IMR-90 (cell line): Measurements from ENCODE around the gene DOCK10. TPM values are rescaled to one million over a fixed set of nuclear protein-coding genes. Genes with fewer than 3 reads are reported as not detected.

Source experiments
- ATAC-seq: fragments of 200-7000 bp; cut with Tn5 transposase; 2 replicates; pipeline ENCODE4 v1.9.1; 2020; ENCODE audit warnings: low read depth, mild to moderate bottlenecking, moderate library complexity
- BruUV-seq: library from RNA; stranded (reverse); fragments of 400-500 nt; replicated peaks from 2 replicates; lab custom pipeline; 2021; lab: Mats Ljungman, UMichigan
- CTCF ChIA-PET: fragments of 300-600 bp; formaldehyde crosslinking; extraction: SDS; loops from one replicate; lab custom pipeline; 2021; ENCODE audit warnings: antibody characterized with exemption; lab: Yijun Ruan, JAX
- POLR2A ChIA-PET: fragments of 300-600 bp; sonication (Branson Sonifier 250); formaldehyde crosslinking; loops from one replicate; lab custom pipeline; 2022; ENCODE audit warnings: antibody characterized with exemption; ENCODE audit not compliant: unreplicated experiment; lab: Charles Lee
- DNase-seq: peaks from one replicate; pipeline ENCODE4 v3.0.0; 2013
- H2AFZ ChIP-seq: replicated peaks from 2 replicates; pipeline ENCODE3; 2013; ENCODE audit warnings: low read length, mild to moderate bottlenecking; ENCODE audit not compliant: poor library complexity
- H2AK5ac ChIP-seq: 2 replicates; pipeline ENCODE4 v1.6.1; 2013; ENCODE audit warnings: low read depth, low read length, inconsistent platforms
- H2AK9ac ChIP-seq: replicated peaks from 2 replicates; pipeline ENCODE3; 2013; ENCODE audit warnings: mild to moderate bottlenecking, low read depth, low read length, moderate library complexity; ENCODE audit not compliant: poor library complexity
- H2BK120ac ChIP-seq: 2 replicates; pipeline ENCODE4 v1.6.1; 2013; ENCODE audit warnings: low read depth, low read length, inconsistent platforms
- H2BK15ac ChIP-seq: 3 replicates; pipeline ENCODE4 v1.6.1; 2013; ENCODE audit warnings: low read depth, low read length, inconsistent platforms
- H2BK20ac ChIP-seq: 2 replicates; pipeline ENCODE4 v1.6.1; 2013; ENCODE audit warnings: low read depth, mild to moderate bottlenecking, inconsistent platforms, low read length, moderate library complexity
- H2BK5ac ChIP-seq: 2 replicates; pipeline ENCODE4 v1.6.1; 2013; ENCODE audit warnings: mild to moderate bottlenecking, low read depth, low read length, inconsistent platforms; ENCODE audit not compliant: poor library complexity, severe bottlenecking
- H3K14ac ChIP-seq: replicated peaks from 2 replicates; pipeline ENCODE4 v1.6.1; 2013; ENCODE audit warnings: low read depth, low read length, inconsistent platforms
- H3K18ac ChIP-seq: 2 replicates; pipeline ENCODE4 v1.6.1; 2013; ENCODE audit warnings: low read depth, low read length, control low read depth
- H3K23ac ChIP-seq: 2 replicates; pipeline ENCODE4 v1.6.1; 2013; ENCODE audit warnings: low read depth, low read length, inconsistent platforms
- H3K27ac ChIP-seq: 2 replicates; pipeline ENCODE4 v1.5.1; 2013; ENCODE audit warnings: mild to moderate bottlenecking, control low read depth, low read length; ENCODE audit not compliant: insufficient read depth
- H3K27me3 ChIP-seq: 2 replicates; pipeline ENCODE4 v1.6.1; 2013; ENCODE audit warnings: low read length; ENCODE audit not compliant: control insufficient read depth, insufficient read depth
- H3K36me3 ChIP-seq: 2 replicates; pipeline ENCODE4 v1.6.1; 2013; ENCODE audit warnings: low read length, mixed read lengths; ENCODE audit not compliant: control insufficient read depth, insufficient read depth
- H3K4ac ChIP-seq: 2 replicates; pipeline ENCODE4 v1.6.1; 2013; ENCODE audit warnings: low read depth, low read length, inconsistent platforms
- H3K4me1 ChIP-seq: 2 replicates; pipeline ENCODE4 v1.6.1; 2013; ENCODE audit warnings: low read length, mixed read lengths; ENCODE audit not compliant: control insufficient read depth, insufficient read depth
- H3K4me2 ChIP-seq: 2 replicates; pipeline ENCODE4 v1.6.1; 2013; ENCODE audit warnings: low read depth, mild to moderate bottlenecking, control low read depth, low read length, moderate library complexity
- H3K4me3 ChIP-seq: 2 replicates; pipeline ENCODE4 v1.5.1; 2013; ENCODE audit warnings: low read depth, mild to moderate bottlenecking, control low read depth, low read length, moderate library complexity; ENCODE audit not compliant: insufficient read depth
- H3K56ac ChIP-seq: 2 replicates; pipeline ENCODE4 v1.6.1; 2013; ENCODE audit warnings: low read length, inconsistent platforms; ENCODE audit not compliant: insufficient read depth; ENCODE audit errors: extremely low read depth
- H3K79me1 ChIP-seq, 2 experiments: 2 replicates each; pipeline ENCODE4 v1.6.1; 2013; ENCODE audit warnings: low read length in 2 of 2, inconsistent platforms in 1 of 2, low read depth in 1 of 2
- H3K9ac ChIP-seq: 2 replicates; pipeline ENCODE4 v1.6.1; 2013; ENCODE audit warnings: low read depth, low read length, control low read depth
- H3K9me1 ChIP-seq: 2 replicates; pipeline ENCODE4 v1.6.1; 2013; ENCODE audit warnings: low read length, inconsistent platforms; ENCODE audit not compliant: insufficient read depth
- H3K9me3 ChIP-seq: 2 replicates; pipeline ENCODE4 v1.6.1; 2013; ENCODE audit warnings: low read length; ENCODE audit not compliant: control insufficient read depth, insufficient read depth
- H4K20me1 ChIP-seq: 2 replicates; pipeline ENCODE4 v1.6.1; 2013; ENCODE audit warnings: low read length, inconsistent platforms; ENCODE audit not compliant: insufficient read depth
- H4K5ac ChIP-seq: 2 replicates; pipeline ENCODE4 v1.6.1; 2013; ENCODE audit warnings: mild to moderate bottlenecking, low read depth, low read length, control low read depth
- H4K8ac ChIP-seq, 2 experiments: 2 replicates each; pipeline ENCODE4 v1.6.1; 2013; ENCODE audit warnings: low read depth in 2 of 2, low read length in 2 of 2, control low read depth in 1 of 2, inconsistent platforms in 1 of 2
- H4K91ac ChIP-seq: 2 replicates; pipeline ENCODE4 v1.6.1; 2013; ENCODE audit warnings: low read depth, low read length, inconsistent platforms; ENCODE audit not compliant: insufficient read depth
- CEBPB ChIP-seq: IDR thresholded peaks from 2 replicates; pipeline ENCODE4 v1.6.1; 2012; ENCODE audit warnings: low read depth, low read length, improper control_type of control experiment
- CHD1 ChIP-seq: IDR thresholded peaks from 2 replicates; pipeline ENCODE4 v1.6.1; 2012; ENCODE audit warnings: low read depth, low read length, improper control_type of control experiment
- FOS ChIP-seq: fragments of 150-350 bp; IDR thresholded peaks from 2 replicates; pipeline ENCODE4 v1.6.1; 2016; ENCODE audit warnings: low read depth, low read length
- MAFK ChIP-seq: IDR thresholded peaks from 2 replicates; pipeline ENCODE4 v1.6.1; 2012; ENCODE audit warnings: low read depth, low read length, improper control_type of control experiment
- MAZ ChIP-seq: IDR thresholded peaks from 2 replicates; pipeline ENCODE4 v1.6.1; 2012; ENCODE audit warnings: low read depth, mild to moderate bottlenecking, low read length, improper control_type of control experiment, moderate library complexity, borderline replicate concordance
- MXI1 ChIP-seq: IDR thresholded peaks from 2 replicates; pipeline ENCODE4 v1.6.1; 2012; ENCODE audit warnings: low read depth, mild to moderate bottlenecking, low read length, moderate library complexity, borderline replicate concordance
- NFE2L2 ChIP-seq: fragments of 150-350 bp; IDR thresholded peaks from 2 replicates; pipeline ENCODE4 v1.6.1; 2016; ENCODE audit warnings: low read depth, mild to moderate bottlenecking, low read length
- POLR2A ChIP-seq: IDR thresholded peaks from 2 replicates; pipeline ENCODE4 v1.6.1; 2012; ENCODE audit warnings: mild to moderate bottlenecking, low read depth, low read length
- RAD21 ChIP-seq: IDR thresholded peaks from 2 replicates; pipeline ENCODE4 v1.6.1; 2012; ENCODE audit warnings: low read length, improper control_type of control experiment
- RCOR1 ChIP-seq: IDR thresholded peaks from 2 replicates; pipeline ENCODE4 v1.6.1; 2012; ENCODE audit warnings: mild to moderate bottlenecking, low read length, improper control_type of control experiment; ENCODE audit not compliant: insufficient replicate concordance
- RFX5 ChIP-seq: IDR thresholded peaks from 2 replicates; pipeline ENCODE4 v1.8.0; 2012; ENCODE audit warnings: low read depth, mild to moderate bottlenecking, low read length, moderate library complexity
- SMC3 ChIP-seq: fragments of 150-350 bp; IDR thresholded peaks from 2 replicates; pipeline ENCODE4 v1.6.1; 2016; ENCODE audit warnings: low read depth, mild to moderate bottlenecking, antibody characterized with exemption, low read length, moderate library complexity
- WGBS, 2 experiments: methylation state at CpG; one replicate each; pipeline versions ENCODE4 v1.1.5 to v1.1.7; 2013; ENCODE audit warnings: missing lambda C conversion rate in 2 of 2; ENCODE audit not compliant: insufficient read length in 1 of 2; ENCODE audit errors: extremely low coverage in 2 of 2; 5-methylcytosine and 5-hydroxymethylcytosine counted together
- dilution Hi-C: fragments of 300-500 bp; cut with HindIII; formaldehyde crosslinking; loops from one replicate; pipeline ENCODE4 v1.14.3; 2018; ENCODE audit warnings: low sequenced_read_pairs; ENCODE audit not compliant: unreplicated experiment
- in situ Hi-C: fragments of 300-500 bp; cut with MboI; formaldehyde crosslinking; loops from 3 replicates; pipeline ENCODE4 v1.14.3; 2019; ENCODE audit warnings: low sequenced_read_pairs, inconsistent platforms, mixed read lengths
- intact Hi-C: fragments of 100-400 bp; cut with micrococcal nuclease; formaldehyde crosslinking; loops from 2 replicates; pipeline ENCODE4 v1.10.0; 2022
- polyA plus RNA-seq, 3 experiments: library from polyadenylated mRNA; depleted of rRNA; stranded (reverse); fragments of >200 nt; gene quantifications; 2 replicates each; pipeline ENCODE4 v1.2.3, GENCODE V29; 2012; ENCODE audit warnings: low replicate concordance in 1 of 3
- total RNA-seq: library from RNA; depleted of rRNA; stranded (reverse); fragments of >200 nt; gene quantifications from 2 replicates; pipeline ENCODE4 v1.2.3, GENCODE V29; 2012
- TF ChIP-seq, protein P1 (sequence below): fragments of 150-350 bp; IDR thresholded peaks from 2 replicates; pipeline ENCODE4 v1.6.1; 2016; ENCODE audit warnings: low read depth, mild to moderate bottlenecking, low read length, moderate library complexity, borderline replicate concordance
- TF ChIP-seq, protein P2 (sequence below): conservative IDR thresholded peaks from 2 replicates; pipeline ENCODE4 v1.5.1; 2012; ENCODE audit warnings: mild to moderate bottlenecking, low read depth, low read length, improper control_type of control experiment
- TF ChIP-seq, protein P3 (sequence below): fragments of 150-350 bp; IDR thresholded peaks from 2 replicates; pipeline ENCODE4 v1.6.1; 2017; ENCODE audit warnings: mild to moderate bottlenecking, antibody characterized with exemption, low read length, low read depth

Gene DOCK10
- total and polyA plus RNA-seq, 2 of the 4 experiments (the other 2 are of a cell fraction): 58.6 to 75.3 TPM

DNA sequence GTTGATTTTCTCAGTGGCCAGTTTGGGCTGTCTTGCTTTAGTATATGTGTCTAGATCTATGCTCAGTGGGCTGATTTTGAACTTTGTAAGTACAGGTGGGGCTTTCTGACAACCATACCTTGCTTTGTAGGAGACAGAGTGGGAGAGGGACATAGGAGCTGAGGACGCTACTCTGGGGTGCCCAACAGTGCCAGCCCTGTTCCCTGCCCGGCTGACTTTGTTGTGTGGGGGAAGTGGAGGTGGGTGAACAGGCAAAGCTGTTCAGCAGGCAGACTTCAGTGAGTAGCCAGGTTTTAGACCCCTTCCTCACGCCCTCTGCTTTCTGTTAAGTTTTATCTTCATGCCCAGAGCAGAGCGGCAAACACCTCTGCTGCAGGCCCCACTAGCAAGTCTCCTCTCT, 44.2 kb upstream of the DOCK10 start:
- no peak overlapping the region for H3K9ac ChIP-seq
- no peak overlapping the region for H2AFZ ChIP-seq
- H3K36me3 ChIP-seq: no peaks in the 10 kb centered on the region
- H3K27me3 ChIP-seq: no peaks in the 10 kb centered on the region
- dilution Hi-C loops: no loop called here
- no peak overlapping the region for H3K23ac ChIP-seq
- H2AK9ac ChIP-seq: no peak overlapping the region
- H3K4ac ChIP-seq: no peak overlapping the region
- H4K91ac ChIP-seq: no peak overlapping the region
- no peak overlapping the region for H3K56ac ChIP-seq
- DNase-seq (no peak), ATAC-seq (no peak)
- H3K9me3 ChIP-seq: no peaks in the 10 kb centered on the region
- no CpG with 5 or more reads among the region's 4 CpGs for WGBS, 2 experiments
- no TSS peak for BruUV-seq
- no peaks in the 10 kb centered on the region for H4K20me1 ChIP-seq
- H3K27ac ChIP-seq: no peak overlapping the region
- no peak overlapping the region for H3K4me2 ChIP-seq
- no peak overlapping the region for H2BK20ac ChIP-seq
- no peak for TF ChIP-seq RAD21
- no peak for TF ChIP-seq NFE2L2
- no peak for TF ChIP-seq RFX5
- no peak for TF ChIP-seq SMC3
- TF ChIP-seq POLR2A: no peak
- TF ChIP-seq, protein P1, sequence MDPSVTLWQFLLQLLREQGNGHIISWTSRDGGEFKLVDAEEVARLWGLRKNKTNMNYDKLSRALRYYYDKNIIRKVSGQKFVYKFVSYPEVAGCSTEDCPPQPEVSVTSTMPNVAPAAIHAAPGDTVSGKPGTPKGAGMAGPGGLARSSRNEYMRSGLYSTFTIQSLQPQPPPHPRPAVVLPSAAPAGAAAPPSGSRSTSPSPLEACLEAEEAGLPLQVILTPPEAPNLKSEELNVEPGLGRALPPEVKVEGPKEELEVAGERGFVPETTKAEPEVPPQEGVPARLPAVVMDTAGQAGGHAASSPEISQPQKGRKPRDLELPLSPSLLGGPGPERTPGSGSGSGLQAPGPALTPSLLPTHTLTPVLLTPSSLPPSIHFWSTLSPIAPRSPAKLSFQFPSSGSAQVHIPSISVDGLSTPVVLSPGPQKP: no peak
- no peak for TF ChIP-seq CEBPB
- no peak for TF ChIP-seq MAFK
- TF ChIP-seq RCOR1: no peak
- TF ChIP-seq FOS: no peak
- TF ChIP-seq CHD1: no peak
- TF ChIP-seq MAZ: no peak
- TF ChIP-seq, protein P2, sequence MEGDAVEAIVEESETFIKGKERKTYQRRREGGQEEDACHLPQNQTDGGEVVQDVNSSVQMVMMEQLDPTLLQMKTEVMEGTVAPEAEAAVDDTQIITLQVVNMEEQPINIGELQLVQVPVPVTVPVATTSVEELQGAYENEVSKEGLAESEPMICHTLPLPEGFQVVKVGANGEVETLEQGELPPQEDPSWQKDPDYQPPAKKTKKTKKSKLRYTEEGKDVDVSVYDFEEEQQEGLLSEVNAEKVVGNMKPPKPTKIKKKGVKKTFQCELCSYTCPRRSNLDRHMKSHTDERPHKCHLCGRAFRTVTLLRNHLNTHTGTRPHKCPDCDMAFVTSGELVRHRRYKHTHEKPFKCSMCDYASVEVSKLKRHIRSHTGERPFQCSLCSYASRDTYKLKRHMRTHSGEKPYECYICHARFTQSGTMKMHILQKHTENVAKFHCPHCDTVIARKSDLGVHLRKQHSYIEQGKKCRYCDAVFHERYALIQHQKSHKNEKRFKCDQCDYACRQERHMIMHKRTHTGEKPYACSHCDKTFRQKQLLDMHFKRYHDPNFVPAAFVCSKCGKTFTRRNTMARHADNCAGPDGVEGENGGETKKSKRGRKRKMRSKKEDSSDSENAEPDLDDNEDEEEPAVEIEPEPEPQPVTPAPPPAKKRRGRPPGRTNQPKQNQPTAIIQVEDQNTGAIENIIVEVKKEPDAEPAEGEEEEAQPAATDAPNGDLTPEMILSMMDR: no peak
- TF ChIP-seq MXI1: no peak
- TF ChIP-seq, protein P3, sequence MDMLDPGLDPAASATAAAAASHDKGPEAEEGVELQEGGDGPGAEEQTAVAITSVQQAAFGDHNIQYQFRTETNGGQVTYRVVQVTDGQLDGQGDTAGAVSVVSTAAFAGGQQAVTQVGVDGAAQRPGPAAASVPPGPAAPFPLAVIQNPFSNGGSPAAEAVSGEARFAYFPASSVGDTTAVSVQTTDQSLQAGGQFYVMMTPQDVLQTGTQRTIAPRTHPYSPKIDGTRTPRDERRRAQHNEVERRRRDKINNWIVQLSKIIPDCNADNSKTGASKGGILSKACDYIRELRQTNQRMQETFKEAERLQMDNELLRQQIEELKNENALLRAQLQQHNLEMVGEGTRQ: no peak
- POLR2A ChIA-PET: no interaction called here
- in situ Hi-C loops: no loop called here
- H3K4me1 ChIP-seq: peaks cover 5% of the 10 kb centered on the region; the same call in 1 of the 2 replicates
- no peak overlapping the region for H3K18ac ChIP-seq
- CTCF ChIA-PET: interaction anchor here (0.6 kb wide), 1 partner anchor 15 kb away, joined by 3 read pairs; no protein-coding TSS in a partner anchor
- no peak overlapping the region for H2BK120ac ChIP-seq
- no peak overlapping the region for H4K5ac ChIP-seq
- no peak overlapping the region for H2AK5ac ChIP-seq
- H3K79me1 ChIP-seq: no peaks in the 10 kb centered on the region
- H3K4me3 ChIP-seq: no peak overlapping the region
- peaks cover 3% of the 10 kb centered on the region; the same call in 1 of the 2 replicates for H3K9me1 ChIP-seq
- H3K14ac ChIP-seq: no peak overlapping the region
- H2BK15ac ChIP-seq: no peak overlapping the region
- intact Hi-C loops: no loop called here
- H4K8ac ChIP-seq: no peak overlapping the region
- H2BK5ac ChIP-seq: no peak overlapping the region
